Activated CD4-positive, alpha-beta T cell treated with anti-CD3 and anti-CD28 coated beads, Interleukin-2, amount 10 ng/mL, durations not matched to agents 7 days and 5 days (primary cell): Measurements from ENCODE around the gene AP3M1. TPM values are rescaled to one million over a fixed set of nuclear protein-coding genes. Genes with fewer than 3 reads are reported as not detected.

Experiments
- CTCF ChIA-PET: fragments of 350-600 bp; sonication (Branson Sonifier 250); formaldehyde crosslinking; loops from one replicate; lab custom pipeline; 2021; ENCODE audit warnings: antibody characterized with exemption; lab: Charles Lee
- POLR2A ChIA-PET: fragments of 350-600 bp; sonication (Branson Sonifier 250); formaldehyde crosslinking; loops from one replicate; lab custom pipeline; 2021; ENCODE audit warnings: antibody characterized with exemption; lab: Charles Lee
- DNase-seq: peaks from one replicate; pipeline ENCODE4 v3.0.0-alpha.2; 2020
- H3K27ac Mint-ChIP-seq: one replicate; pipeline ENCODE4 v1.8.0; 2021; ENCODE audit warnings: mild to moderate bottlenecking, moderate library complexity, mixed read lengths
- H3K27me3 Mint-ChIP-seq: one replicate; pipeline ENCODE4 v1.8.0; 2021; ENCODE audit warnings: mixed read lengths
- H3K36me3 Mint-ChIP-seq: one replicate; pipeline ENCODE4 v1.8.0; 2021; ENCODE audit warnings: low read depth, mixed read lengths
- H3K4me1 Mint-ChIP-seq: one replicate; pipeline ENCODE4 v1.8.0; 2021; ENCODE audit warnings: mixed read lengths
- H3K4me3 Mint-ChIP-seq: one replicate; pipeline ENCODE4 v1.8.0; 2021; ENCODE audit warnings: mild to moderate bottlenecking, moderate library complexity, mixed read lengths
- H3K9me3 Mint-ChIP-seq: one replicate; pipeline ENCODE4 v1.8.0; 2021; ENCODE audit warnings: mixed read lengths
- total RNA-seq, 2 experiments: library from RNA; stranded (reverse); gene quantifications; one replicate each; pipeline ENCODE4 v1.2.3, GENCODE V29; 2021

The AP3M1 gene
- total RNA-seq, 2 experiments from 2014 or later, result 42.0 to 50.5 TPM

GRCh38 chr10:74086317-74086716, 64.3 kb downstream of the AP3M1 start:
- Mint-ChIP-seq H3K36me3 (peaks cover 38% of the 10 kb centered on the region), H3K9me3 (no peaks in the 10 kb centered on the region), H3K27ac (no peak overlapping the region), H3K27me3 (no peaks in the 10 kb centered on the region), H3K4me1 (peaks cover 9% of the 10 kb centered on the region), H3K4me3 (no peak overlapping the region)
- CTCF ChIA-PET, result interaction anchor here (0.6 to 1.0 kb wide), 2 partner anchors 9 to 94 kb away, joined by 3 read pairs; no protein-coding TSS in a partner anchor
- POLR2A ChIA-PET, result no interaction called here
- DNase-seq, result no peak

- POLR2A ChIA-PET, result no interaction called here
- Mint-ChIP-seq H3K27ac (no peak overlapping the region), H3K4me1 (peaks cover 16% of the 10 kb centered on the region), H3K36me3 (peaks cover 31% of the 10 kb centered on the region), H3K9me3 (no peaks in the 10 kb centered on the region), H3K4me3 (no peak overlapping the region), H3K27me3 (no peaks in the 10 kb centered on the region)
- no peak for DNase-seq
- CTCF ChIA-PET, result no interaction called here
These were observed 65.7 kb downstream of the AP3M1 start for GRCh38 chr10:74084955-74085354.

GRCh38 chr10:74083304-74083703, 67.3 kb downstream of the AP3M1 start:
- ChIA-PET CTCF (interaction anchor here (0.8 to 1.8 kb wide), 3 partner anchors 11 to 222 kb away, joined by 3 to 4 read pairs (median 3); no protein-coding TSS in a partner anchor), POLR2A (no interaction called here)
- DNase-seq, result no peak
- Mint-ChIP-seq H3K9me3 (no peaks in the 10 kb centered on the region), H3K4me3 (no peak overlapping the region), H3K27ac (no peak overlapping the region), H3K36me3 (peaks cover 25% of the 10 kb centered on the region), H3K27me3 (no peaks in the 10 kb centered on the region), H3K4me1 (peaks cover 29% of the 10 kb centered on the region)

- CTCF ChIA-PET, result interaction anchor here (0.6 to 1.8 kb wide), 12 partner anchors 9 to 202 kb away, joined by 3 to 6 read pairs (median 4); no protein-coding TSS in a partner anchor
These were observed 68.5 kb downstream of the AP3M1 start for GRCh38 chr10:74081941-74082718.

GRCh38 chr10:74081192-74081803, 69.3 kb downstream of the AP3M1 start:
- no peaks in the 10 kb centered on the region for H3K27me3 Mint-ChIP-seq
- H3K9me3 Mint-ChIP-seq, result no peaks in the 10 kb centered on the region
- CTCF ChIA-PET, result interaction anchor here (0.6 to 1.8 kb wide), 13 partner anchors 9 to 202 kb away, joined by 3 to 6 read pairs (median 3); no protein-coding TSS in a partner anchor
- POLR2A ChIA-PET, result no interaction called here
- H3K4me1 Mint-ChIP-seq, result peaks cover 35% of the 10 kb centered on the region
- H3K27ac Mint-ChIP-seq, result no peak overlapping the region
- H3K36me3 Mint-ChIP-seq, result peaks cover 31% of the 10 kb centered on the region
- no peak overlapping the region for H3K4me3 Mint-ChIP-seq
- peak; percentile 58 for DNase-seq

More at GRCh38 chr10:74081941-74082718, 68.5 kb downstream of the AP3M1 start:
- DNase-seq, result no peak
- POLR2A ChIA-PET, result no interaction called here
- H3K9me3 Mint-ChIP-seq, result no peaks in the 10 kb centered on the region
- no peak overlapping the region for H3K27ac Mint-ChIP-seq
- H3K36me3 Mint-ChIP-seq, result peaks cover 31% of the 10 kb centered on the region
- H3K27me3 Mint-ChIP-seq, result no peaks in the 10 kb centered on the region
- no peak overlapping the region for H3K4me3 Mint-ChIP-seq
- peaks cover 37% of the 10 kb centered on the region for H3K4me1 Mint-ChIP-seq

GRCh38 chr10:74079936-74080590, 70.6 kb downstream of the AP3M1 start:
- DNase-seq, result no peak
- Mint-ChIP-seq H3K4me3 (no peak overlapping the region), H3K27ac (no peak overlapping the region), H3K36me3 (peaks cover 38% of the 10 kb centered on the region), H3K27me3 (no peaks in the 10 kb centered on the region), H3K4me1 (peaks cover 32% of the 10 kb centered on the region), H3K9me3 (no peaks in the 10 kb centered on the region)
- ChIA-PET POLR2A (no interaction called here), CTCF (interaction anchor here (0.9 to 1.4 kb wide), 3 partner anchors 11 to 200 kb away, joined by 3 to 6 read pairs (median 5); no protein-coding TSS in a partner anchor)

GRCh38 chr10:74079028-74079935, 71.3 kb downstream of the AP3M1 start:
- peaks cover 29% of the 10 kb centered on the region for H3K4me1 Mint-ChIP-seq
- H3K27me3 Mint-ChIP-seq, result no peaks in the 10 kb centered on the region
- H3K9me3 Mint-ChIP-seq, result no peaks in the 10 kb centered on the region
- POLR2A ChIA-PET, result interaction anchor here (0.6 kb wide), 1 partner anchor 39 kb away, joined by 3 read pairs; no protein-coding TSS in a partner anchor
- DNase-seq, result no peak
- no peak overlapping the region for H3K27ac Mint-ChIP-seq
- CTCF ChIA-PET, result no interaction called here
- H3K36me3 Mint-ChIP-seq, result peaks cover 41% of the 10 kb centered on the region
- no peak overlapping the region for H3K4me3 Mint-ChIP-seq

- ChIA-PET POLR2A (no interaction called here), CTCF (no interaction called here)
- peaks cover 29% of the 10 kb centered on the region for H3K4me1 Mint-ChIP-seq
- no peaks in the 10 kb centered on the region for H3K9me3 Mint-ChIP-seq
- DNase-seq, result peak; percentile 15
- H3K36me3 Mint-ChIP-seq, result peaks cover 51% of the 10 kb centered on the region
- no peaks in the 10 kb centered on the region for H3K27me3 Mint-ChIP-seq
- H3K27ac Mint-ChIP-seq, result no peak overlapping the region
- no peak overlapping the region for H3K4me3 Mint-ChIP-seq
These were observed 72.6 kb downstream of the AP3M1 start for GRCh38 chr10:74078037-74078436.

GRCh38 chr10:74077416-74077815, 73.2 kb downstream of the AP3M1 start:
- H3K4me1 Mint-ChIP-seq, result peaks cover 29% of the 10 kb centered on the region
- H3K27ac Mint-ChIP-seq, result no peak overlapping the region
- CTCF ChIA-PET, result interaction anchor here (2.1 to 2.3 kb wide), 2 partner anchors 137 to 188 kb away, joined by 5 to 7 read pairs; no protein-coding TSS in a partner anchor
- H3K4me3 Mint-ChIP-seq, result no peak overlapping the region
- POLR2A ChIA-PET, result no interaction called here
- no peak for DNase-seq
- no peaks in the 10 kb centered on the region for H3K27me3 Mint-ChIP-seq
- no peaks in the 10 kb centered on the region for H3K9me3 Mint-ChIP-seq
- H3K36me3 Mint-ChIP-seq, result peaks cover 56% of the 10 kb centered on the region

- Mint-ChIP-seq H3K9me3 (no peaks in the 10 kb centered on the region), H3K27me3 (no peaks in the 10 kb centered on the region), H3K36me3 (peaks cover 54% of the 10 kb centered on the region), H3K27ac (no peak overlapping the region), H3K4me3 (no peak overlapping the region), H3K4me1 (peaks cover 29% of the 10 kb centered on the region)
- no peak for DNase-seq
- ChIA-PET CTCF (interaction anchor here (1.3 to 2.3 kb wide), 4 partner anchors 77 to 198 kb away, joined by 3 to 7 read pairs (median 4); no protein-coding TSS in a partner anchor), POLR2A (no interaction called here)
These were observed 73.7 kb downstream of the AP3M1 start for GRCh38 chr10:74076961-74077360.

- ChIA-PET POLR2A (no interaction called here), CTCF (interaction anchor here (0.6 to 2.3 kb wide), 7 partner anchors 12 to 242 kb away, joined by 3 to 7 read pairs (median 4); no protein-coding TSS in a partner anchor)
- Mint-ChIP-seq H3K4me1 (peaks cover 25% of the 10 kb centered on the region), H3K4me3 (no peak overlapping the region), H3K27ac (no peak overlapping the region), H3K27me3 (no peaks in the 10 kb centered on the region), H3K9me3 (no peaks in the 10 kb centered on the region), H3K36me3 (peaks cover 55% of the 10 kb centered on the region)
- no peak for DNase-seq
These were observed 74.7 kb downstream of the AP3M1 start for GRCh38 chr10:74075906-74076305.
